ENCODE data around the gene AURKA.
A peak's percentile ranks its signal among the peaks of the same experiment; 100 is the strongest.

Gene AURKA

GRCh38 chr20:56389807-56390206, 2.2 kb downstream of the AURKA start:
- no peak for DNase-seq

- no peak for DNase-seq
Measured at GRCh38 chr20:56388882-56389281, 3.1 kb downstream of the AURKA start.

DNA sequence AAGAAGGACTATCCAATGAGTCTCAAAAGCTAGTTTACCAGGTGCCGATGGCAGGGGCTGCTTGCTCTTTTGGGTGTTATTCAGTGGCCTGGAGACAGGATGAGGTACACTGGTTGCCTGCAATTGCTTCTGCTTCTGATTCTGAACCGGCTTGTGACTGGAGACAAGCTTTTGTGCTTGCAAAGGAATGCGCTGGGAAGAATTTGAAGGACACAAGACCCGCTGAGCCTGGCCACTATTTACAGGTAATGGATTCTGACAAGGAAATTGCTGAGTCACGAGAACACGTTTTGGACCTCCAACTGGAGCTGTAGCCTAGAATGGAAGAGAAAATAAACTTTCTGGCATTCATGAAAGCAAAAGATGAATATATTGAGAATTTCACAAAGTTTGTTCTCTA, 5.8 kb downstream of the AURKA start:
- DNase-seq: no peak

DNA sequence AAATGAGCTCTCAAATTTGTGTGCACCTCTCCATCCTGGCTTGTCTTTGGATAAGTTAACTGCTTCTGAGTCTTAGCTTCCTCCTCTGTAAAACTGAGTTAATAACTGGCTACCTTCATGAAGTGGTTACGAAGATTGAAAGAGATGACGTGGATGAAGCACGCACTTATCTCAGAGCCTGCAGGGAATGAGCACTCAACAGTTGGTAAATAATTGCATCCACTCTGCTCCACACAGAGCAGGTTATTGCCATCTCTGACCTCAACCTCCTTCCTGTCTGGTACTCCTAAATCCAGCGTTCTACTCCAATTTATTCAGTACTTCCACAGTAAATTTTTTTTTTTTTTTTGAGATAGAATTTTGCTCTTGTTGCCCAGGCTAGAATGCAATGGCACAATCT, 6.9 kb downstream of the AURKA start:
- DNase-seq: no peak

DNA sequence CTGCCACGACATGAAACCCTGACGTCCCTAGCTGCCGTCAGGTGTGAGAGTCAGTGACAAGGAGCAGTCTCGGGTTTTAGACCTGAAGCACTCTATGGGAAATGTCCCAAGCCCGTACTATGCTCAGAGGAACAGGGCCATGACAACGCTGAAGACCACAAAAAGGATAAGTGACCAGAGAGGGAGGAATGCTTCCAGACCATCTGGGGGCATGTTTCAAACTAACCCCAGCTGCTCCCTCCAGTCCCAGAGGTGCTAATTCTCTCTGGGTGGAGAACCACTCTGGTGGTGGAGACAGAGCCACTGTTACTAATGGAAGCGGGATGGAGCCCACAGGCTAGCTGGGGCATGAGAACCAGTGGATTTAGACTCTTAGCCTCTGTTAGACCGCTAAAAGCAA, 8.7 kb downstream of the AURKA start:
- no peak for DNase-seq

DNA sequence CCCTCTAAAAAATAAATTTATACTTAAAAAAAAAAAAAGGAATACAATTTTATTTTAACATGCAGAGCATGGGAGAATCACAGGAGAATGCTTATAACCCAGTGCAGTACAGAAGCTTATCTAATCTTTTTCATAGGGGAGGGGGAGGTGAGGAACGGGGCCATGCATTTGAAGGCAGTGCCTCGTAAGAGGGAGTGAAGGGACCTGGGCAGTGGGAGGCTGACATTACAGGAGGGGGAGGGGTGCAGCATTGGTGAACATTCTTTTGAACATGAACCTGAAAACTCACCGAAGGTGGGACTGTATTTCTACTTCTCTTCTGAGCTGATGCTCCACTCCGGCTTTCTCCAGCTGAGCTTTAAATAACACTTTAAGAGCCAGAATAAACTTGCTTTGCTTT, 9.3 kb downstream of the AURKA start:
- no peak for DNase-seq

GRCh38 chr20:56381501-56381900, 10.5 kb downstream of the AURKA start:
- DNase-seq: no peak

GRCh38 chr20:56380375-56380774, 11.6 kb downstream of the AURKA start:
- no peak for DNase-seq

GRCh38 chr20:56378386-56378785, 13.6 kb downstream of the AURKA start:
- no peak for DNase-seq

- peak; percentile 77 for DNase-seq
Measured at GRCh38 chr20:56376331-56376730, 15.7 kb downstream of the AURKA start.

DNA sequence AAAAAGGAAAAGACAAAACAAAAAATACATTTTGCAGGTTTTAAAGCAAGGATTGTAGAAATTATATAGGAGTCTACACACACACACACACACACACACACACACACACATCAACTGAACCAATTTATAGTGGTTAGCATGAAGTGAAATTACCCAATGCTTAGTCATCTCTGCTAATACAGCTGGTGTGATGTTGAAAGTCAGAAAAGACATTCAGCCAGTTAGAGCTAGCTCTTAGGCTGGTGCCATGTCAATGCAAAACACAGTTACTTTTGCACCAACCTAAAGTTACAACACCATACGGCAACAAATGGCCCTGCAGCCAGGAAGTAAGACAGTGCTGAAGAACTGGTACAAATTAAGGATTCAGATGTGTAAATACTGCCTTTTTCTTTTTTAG, 18.1 kb downstream of the AURKA start:
- peak; percentile 98 for DNase-seq

GRCh38 chr20:56372850-56373249, 19.2 kb downstream of the AURKA start:
- DNase-seq: no peak

DNA sequence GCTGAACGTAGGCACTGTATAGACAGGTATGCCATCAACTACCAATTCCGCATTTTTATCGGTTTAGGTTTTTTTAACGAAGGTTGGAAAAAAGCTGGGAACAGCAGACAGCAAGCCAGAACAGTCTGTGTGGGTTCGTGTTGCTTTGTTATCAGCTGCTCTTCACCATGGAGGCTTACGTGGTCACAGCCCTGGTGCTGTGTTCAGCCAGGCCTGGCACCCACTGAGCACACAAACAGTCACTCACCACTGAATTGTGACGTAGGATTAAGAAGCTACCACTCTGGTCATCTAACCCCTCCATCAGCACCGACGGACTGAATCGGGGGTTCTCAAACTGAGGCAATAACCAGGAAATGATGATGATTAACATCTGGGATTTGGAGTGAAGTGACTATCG, 20.0 kb downstream of the AURKA start:
- no peak for DNase-seq

DNA sequence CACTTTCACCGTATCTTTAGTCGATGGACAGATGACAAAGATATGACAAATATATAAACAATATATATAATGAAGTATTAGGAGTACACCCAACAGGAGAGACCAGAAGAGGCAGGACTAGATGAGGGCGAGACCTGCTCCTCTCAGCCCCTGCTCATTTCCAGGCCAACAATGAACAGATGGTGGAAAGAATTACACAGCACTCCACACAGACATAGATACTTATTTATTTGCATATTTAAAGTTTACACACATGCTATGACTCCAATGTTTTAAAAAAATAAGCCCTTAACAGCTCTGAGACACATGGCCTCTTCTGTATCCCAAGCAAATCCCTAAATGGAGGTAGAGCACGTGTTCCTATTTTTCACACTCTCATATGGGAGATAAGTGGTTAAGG, 22.8 kb downstream of the AURKA start:
- DNase-seq: no peak

- DNase-seq: no peak
Measured at GRCh38 chr20:56368351-56369134, 23.5 kb downstream of the AURKA start.

GRCh38 chr20:56363491-56363890, 28.5 kb downstream of the AURKA start:
- no peak for DNase-seq

DNA sequence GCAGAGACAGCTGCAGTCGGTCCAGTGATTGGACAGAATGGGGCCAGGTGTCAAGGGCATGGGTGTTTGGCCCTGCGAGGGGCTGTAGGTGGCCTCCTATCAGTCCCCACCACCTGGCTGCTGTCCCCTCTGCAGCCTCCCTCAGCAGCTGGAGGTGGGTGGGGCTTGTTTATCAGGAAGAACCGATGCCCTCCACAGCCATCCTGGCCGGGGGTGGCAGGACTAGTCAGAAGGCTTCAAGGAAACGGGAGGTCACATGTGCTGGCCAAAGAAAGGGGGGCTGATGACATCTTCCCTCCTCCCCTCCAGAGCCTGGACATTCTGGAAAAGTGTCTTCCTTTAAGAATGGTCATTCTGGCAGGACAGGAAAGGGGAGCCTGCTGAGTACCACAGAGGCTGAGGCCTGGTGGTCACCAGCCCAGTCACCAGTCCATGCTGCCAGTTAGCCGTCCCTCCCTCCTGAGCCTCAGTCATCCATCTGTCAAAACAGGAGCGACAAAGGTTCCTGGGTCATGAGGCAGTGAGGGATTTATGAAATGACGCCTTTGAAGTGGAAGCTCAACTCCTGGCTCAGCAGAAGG, 29.1 kb downstream of the AURKA start:
- DNase-seq: no peak

DNA sequence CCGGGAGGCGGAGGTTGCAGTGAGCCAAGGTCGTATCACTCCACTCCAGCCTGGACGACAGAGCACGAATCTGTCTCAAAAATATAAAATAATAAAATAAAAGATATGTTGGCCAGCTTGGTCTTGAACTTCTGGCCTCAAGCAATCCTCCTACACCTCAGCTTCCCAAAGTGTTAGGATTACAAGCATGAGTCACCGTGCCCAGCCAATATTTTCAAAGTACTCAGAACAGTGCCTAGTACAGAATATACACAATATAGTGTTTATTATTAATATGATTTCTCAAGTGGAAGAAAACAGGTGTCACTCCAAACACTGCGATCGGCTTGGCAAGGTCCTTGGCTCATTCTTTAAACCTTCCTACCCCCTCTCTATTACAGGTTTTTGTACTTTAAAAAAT, 30.1 kb downstream of the AURKA start:
- DNase-seq: no peak

- DNase-seq: no peak
Measured at GRCh38 chr20:56360908-56361205, 31.2 kb downstream of the AURKA start.

- DNase-seq: no peak
Measured at GRCh38 chr20:56360133-56360907, 31.7 kb downstream of the AURKA start.

GRCh38 chr20:56359212-56360132, 32.5 kb downstream of the AURKA start:
- DNase-seq: peak; percentile 27

DNA sequence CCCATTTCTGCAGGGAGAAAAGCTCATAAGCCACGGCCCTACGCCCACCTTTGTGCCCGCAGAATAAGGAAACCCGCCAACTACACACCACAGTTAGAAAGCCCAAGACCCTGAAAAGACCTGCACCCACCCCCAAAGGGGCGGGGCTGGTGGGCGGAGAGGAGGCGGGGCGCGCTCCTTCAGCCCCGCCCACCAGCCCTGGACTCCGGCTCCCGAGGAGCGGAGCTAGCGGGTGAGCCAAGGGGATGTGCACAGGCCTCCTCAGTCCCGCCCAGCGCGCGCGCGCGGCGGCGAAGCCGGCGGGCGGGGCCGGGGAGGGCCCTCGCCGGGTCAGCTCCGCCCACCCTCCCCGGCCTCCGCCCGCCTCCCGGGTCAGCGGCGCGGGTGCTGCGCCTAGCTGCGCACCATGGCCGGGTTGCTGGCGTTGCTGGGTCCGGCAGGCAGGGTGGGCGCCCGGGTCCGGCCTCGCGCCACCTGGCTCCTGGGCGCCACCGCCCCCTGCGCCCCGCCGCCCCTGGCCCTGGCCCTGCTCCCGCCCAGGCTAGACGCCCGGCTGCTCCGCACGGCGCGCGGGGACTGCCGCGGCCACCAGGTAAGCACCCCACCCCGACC, 33.3 kb downstream of the AURKA start, which contains the start of gene FAM210B:
Gene FAM210B, plus strand, starts transcription at position 375 of the 612 bp plus-strand sequence. Its CDS starts 32 bp downstream, at position 407.
- DNase-seq: peak; percentile 92

- DNase-seq: no peak
Measured at GRCh38 chr20:56358070-56358469, 33.9 kb downstream of the AURKA start.

Data from inflammatory macrophage treated with lipopolysaccharide for 4 hours (primary cell).